ENCODE measurements around the gene ZNF750. TPM values are rescaled to one million over a fixed set of nuclear protein-coding genes. Genes with fewer than 3 reads are reported as not detected.

The ZNF750 gene
- total and polyA plus RNA-seq, 2 of the 13 experiments (the other 11 are each of a cell fraction or from before 2014, with no cell fraction given) = not detected

DNA sequence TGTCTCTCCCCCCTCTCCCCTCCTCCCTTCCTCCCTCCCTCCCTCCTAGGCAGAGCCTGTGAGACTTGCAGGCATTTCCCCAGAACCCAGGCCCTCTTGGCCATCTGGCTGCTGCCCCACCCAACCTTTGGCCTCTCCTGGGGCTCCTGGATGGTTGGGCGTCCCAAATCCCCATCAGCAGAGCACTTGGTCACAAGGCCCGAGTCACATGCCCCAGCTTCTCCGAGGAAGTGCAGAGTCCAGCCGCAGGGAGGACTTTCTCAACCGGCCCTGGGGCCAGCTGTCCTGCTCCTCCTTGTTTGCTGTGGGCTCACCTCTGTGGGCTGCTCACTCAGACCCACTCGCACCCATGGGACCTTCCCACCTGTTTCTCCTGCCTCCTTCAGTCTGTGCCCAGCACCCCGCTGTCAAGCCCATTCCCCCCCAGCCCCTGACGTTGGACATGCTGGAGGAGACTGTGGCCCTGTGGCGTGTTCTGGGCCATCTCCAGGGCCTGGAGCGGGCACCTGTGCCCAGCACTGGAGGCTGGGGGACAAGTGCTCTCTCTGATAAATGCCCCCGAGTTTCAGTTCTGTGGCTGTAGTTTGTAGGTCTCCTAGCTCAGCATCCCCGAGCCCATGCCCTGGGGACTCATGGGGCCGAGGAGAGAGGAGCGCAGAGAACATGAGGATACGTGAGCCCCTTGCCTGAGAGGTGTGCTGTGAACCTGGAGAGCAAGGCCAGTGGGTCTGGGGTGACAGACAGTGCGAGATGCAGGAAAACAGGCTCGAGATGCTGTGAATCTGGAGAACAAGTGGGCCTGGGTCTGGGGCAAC, 42.3 kb upstream of the ZNF750 start (continued):
- TF ChIP-seq ZNF557 (CRISPR knock-in tag; IDR thresholded peaks at IDR 0.05) (no peak), NR2F1 (CRISPR knock-in tag; IDR thresholded peaks at IDR 0.05) (no peak), WIZ (CRISPR knock-in tag; IDR thresholded peaks at IDR 0.05) (no peak), CHD2 (IDR thresholded peaks at IDR 0.05; ENCODE audit: low read depth, low read length) (no peak), NAIF1 (CRISPR knock-in tag; IDR thresholded peaks at IDR 0.05; ENCODE audit: borderline replicate concordance) (no peak), FOSL2 (CRISPR knock-in tag; IDR thresholded peaks at IDR 0.05) (peak; percentile 37; the same call in 1 of the 2 replicates), ELF4 (CRISPR knock-in tag; IDR thresholded peaks at IDR 0.05; ENCODE audit: borderline replicate concordance) (no peak), BHLHE40 (IDR thresholded peaks at IDR 0.05; ENCODE audit: low read length) (no peak), KMT2A (CRISPR knock-in tag; IDR thresholded peaks at IDR 0.05) (no peak), IKZF1 (IDR thresholded peaks at IDR 0.05) (no peak), MIXL1 (CRISPR knock-in tag; IDR thresholded peaks at IDR 0.05) (no peak), ZNF234 (CRISPR knock-in tag; conservative IDR thresholded peaks at IDR 0.05) (no peak), SCMH1 (CRISPR knock-in tag; IDR thresholded peaks at IDR 0.05; ENCODE audit: borderline replicate concordance) (no peak), MEF2D (CRISPR knock-in tag; IDR thresholded peaks at IDR 0.05) (no peak), ZNF337 (CRISPR knock-in tag; IDR thresholded peaks at IDR 0.05; ENCODE audit: borderline replicate concordance, low read depth) (no peak), NFE2 (CRISPR knock-in tag; IDR thresholded peaks at IDR 0.05) (no peak), NCOA1 (CRISPR knock-in tag; IDR thresholded peaks at IDR 0.05) (no peak), SALL2 (CRISPR knock-in tag; IDR thresholded peaks at IDR 0.05) (no peak), ZNF451 (CRISPR knock-in tag; IDR thresholded peaks at IDR 0.05) (0 out of 2 replicates have a peak, but pooled peaks have one; percentile 61), NFIB (CRISPR knock-in tag; IDR thresholded peaks at IDR 0.05; ENCODE audit: borderline replicate concordance) (no peak), DNMT3B (CRISPR knock-in tag; conservative IDR thresholded peaks at IDR 0.05) (no peak)
- TF ChIP-seq, protein P1, sequence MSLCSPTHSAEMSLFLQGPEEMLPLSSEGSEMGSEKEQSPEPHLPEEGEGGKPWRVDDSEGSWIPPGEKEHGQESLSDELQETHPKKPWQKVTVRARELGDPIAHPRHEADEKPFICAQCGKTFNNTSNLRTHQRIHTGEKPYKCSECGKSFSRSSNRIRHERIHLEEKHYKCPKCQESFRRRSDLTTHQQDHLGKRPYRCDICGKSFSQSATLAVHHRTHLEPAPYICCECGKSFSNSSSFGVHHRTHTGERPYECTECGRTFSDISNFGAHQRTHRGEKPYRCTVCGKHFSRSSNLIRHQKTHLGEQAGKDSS (CRISPR knock-in tag; IDR thresholded peaks at IDR 0.05; ENCODE audit: borderline replicate concordance, low read depth) = 0 out of 2 replicates have a peak, but pooled peaks have one; percentile 50
- TF ChIP-seq, protein P2, sequence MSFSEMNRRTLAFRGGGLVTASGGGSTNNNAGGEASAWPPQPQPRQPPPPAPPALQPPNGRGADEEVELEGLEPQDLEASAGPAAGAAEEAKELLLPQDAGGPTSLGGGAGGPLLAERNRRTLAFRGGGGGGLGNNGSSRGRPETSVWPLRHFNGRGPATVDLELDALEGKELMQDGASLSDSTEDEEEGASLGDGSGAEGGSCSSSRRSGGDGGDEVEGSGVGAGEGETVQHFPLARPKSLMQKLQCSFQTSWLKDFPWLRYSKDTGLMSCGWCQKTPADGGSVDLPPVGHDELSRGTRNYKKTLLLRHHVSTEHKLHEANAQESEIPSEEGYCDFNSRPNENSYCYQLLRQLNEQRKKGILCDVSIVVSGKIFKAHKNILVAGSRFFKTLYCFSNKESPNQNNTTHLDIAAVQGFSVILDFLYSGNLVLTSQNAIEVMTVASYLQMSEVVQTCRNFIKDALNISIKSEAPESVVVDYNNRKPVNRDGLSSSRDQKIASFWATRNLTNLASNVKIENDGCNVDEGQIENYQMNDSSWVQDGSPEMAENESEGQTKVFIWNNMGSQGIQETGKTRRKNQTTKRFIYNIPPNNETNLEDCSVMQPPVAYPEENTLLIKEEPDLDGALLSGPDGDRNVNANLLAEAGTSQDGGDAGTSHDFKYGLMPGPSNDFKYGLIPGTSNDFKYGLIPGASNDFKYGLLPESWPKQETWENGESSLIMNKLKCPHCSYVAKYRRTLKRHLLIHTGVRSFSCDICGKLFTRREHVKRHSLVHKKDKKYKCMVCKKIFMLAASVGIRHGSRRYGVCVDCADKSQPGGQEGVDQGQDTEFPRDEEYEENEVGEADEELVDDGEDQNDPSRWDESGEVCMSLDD (CRISPR knock-in tag; IDR thresholded peaks at IDR 0.05; ENCODE audit: borderline replicate concordance) = no peak
- TF ChIP-seq, protein P3, sequence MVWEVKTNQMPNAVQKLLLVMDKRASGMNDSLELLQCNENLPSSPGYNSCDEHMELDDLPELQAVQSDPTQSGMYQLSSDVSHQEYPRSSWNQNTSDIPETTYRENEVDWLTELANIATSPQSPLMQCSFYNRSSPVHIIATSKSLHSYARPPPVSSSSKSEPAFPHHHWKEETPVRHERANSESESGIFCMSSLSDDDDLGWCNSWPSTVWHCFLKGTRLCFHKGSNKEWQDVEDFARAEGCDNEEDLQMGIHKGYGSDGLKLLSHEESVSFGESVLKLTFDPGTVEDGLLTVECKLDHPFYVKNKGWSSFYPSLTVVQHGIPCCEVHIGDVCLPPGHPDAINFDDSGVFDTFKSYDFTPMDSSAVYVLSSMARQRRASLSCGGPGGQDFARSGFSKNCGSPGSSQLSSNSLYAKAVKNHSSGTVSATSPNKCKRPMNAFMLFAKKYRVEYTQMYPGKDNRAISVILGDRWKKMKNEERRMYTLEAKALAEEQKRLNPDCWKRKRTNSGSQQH (CRISPR knock-in tag; IDR thresholded peaks at IDR 0.05; ENCODE audit: low read depth) = no peak
- TF ChIP-seq, protein P4, sequence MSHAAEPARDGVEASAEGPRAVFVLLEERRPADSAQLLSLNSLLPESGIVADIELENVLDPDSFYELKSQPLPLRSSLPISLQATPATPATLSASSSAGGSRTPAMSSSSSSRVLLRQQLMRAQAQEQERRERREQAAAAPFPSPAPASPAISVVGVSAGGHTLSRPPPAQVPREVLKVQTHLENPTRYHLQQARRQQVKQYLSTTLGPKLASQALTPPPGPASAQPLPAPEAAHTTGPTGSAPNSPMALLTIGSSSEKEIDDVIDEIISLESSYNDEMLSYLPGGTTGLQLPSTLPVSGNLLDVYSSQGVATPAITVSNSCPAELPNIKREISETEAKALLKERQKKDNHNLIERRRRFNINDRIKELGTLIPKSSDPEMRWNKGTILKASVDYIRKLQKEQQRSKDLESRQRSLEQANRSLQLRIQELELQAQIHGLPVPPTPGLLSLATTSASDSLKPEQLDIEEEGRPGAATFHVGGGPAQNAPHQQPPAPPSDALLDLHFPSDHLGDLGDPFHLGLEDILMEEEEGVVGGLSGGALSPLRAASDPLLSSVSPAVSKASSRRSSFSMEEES (CRISPR knock-in tag; IDR thresholded peaks at IDR 0.05) = peak; percentile 99
